Endothelial cell (in vitro differentiated cells): ENCODE data around the gene ERC2. TPM values are rescaled to one million over a fixed set of nuclear protein-coding genes. Genes with fewer than 3 reads are reported as not detected.

Experiments used
- DNase-seq: peaks from one replicate; pipeline ENCODE4 v3.0.0; 2021; ENCODE audit warnings: low spot score
- H3K27ac Mint-ChIP-seq: one replicate; pipeline ENCODE4 v1.8.0; 2021; ENCODE audit warnings: mixed read lengths, inconsistent platforms; ENCODE audit not compliant: unreplicated experiment
- H3K27me3 Mint-ChIP-seq: one replicate; pipeline ENCODE4 v1.8.0; 2021; ENCODE audit warnings: mild to moderate bottlenecking, moderate library complexity, mixed read lengths, inconsistent platforms; ENCODE audit not compliant: unreplicated experiment
- H3K36me3 Mint-ChIP-seq: one replicate; pipeline ENCODE4 v1.8.0; 2021; ENCODE audit warnings: mild to moderate bottlenecking, low read depth, mixed read lengths, inconsistent platforms; ENCODE audit not compliant: unreplicated experiment
- H3K4me1 Mint-ChIP-seq: one replicate; pipeline ENCODE4 v1.8.0; 2021; ENCODE audit warnings: mild to moderate bottlenecking, mixed read lengths, inconsistent platforms; ENCODE audit not compliant: unreplicated experiment
- H3K4me3 Mint-ChIP-seq: one replicate; pipeline ENCODE4 v1.8.0; 2021; ENCODE audit warnings: mild to moderate bottlenecking, mixed read lengths, inconsistent platforms; ENCODE audit not compliant: unreplicated experiment
- H3K9me3 Mint-ChIP-seq: one replicate; pipeline ENCODE4 v1.8.0; 2021; ENCODE audit warnings: mixed read lengths, inconsistent platforms; ENCODE audit not compliant: unreplicated experiment
- total RNA-seq: library from RNA; stranded (reverse); fragmentation: NEBNext Ultra II Directional; extraction: Animal tissue kit (Norgen Biotek cat#: 25700); gene quantifications from one replicate; pipeline ENCODE4 v1.2.1, GENCODE V29; 2021; ENCODE audit not compliant: unreplicated experiment
- TF ChIP-seq, protein P1 (sequence below): fragments of 200-600 bp; sonication (generic); IDR thresholded peaks from one replicate; pipeline ENCODE4 v1.5.0; 2021; ENCODE audit warnings: antibody characterized with exemption; ENCODE audit not compliant: unreplicated experiment

Gene ERC2
- total RNA-seq, 1 donor from 2014 or later = 20.5 TPM

DNA sequence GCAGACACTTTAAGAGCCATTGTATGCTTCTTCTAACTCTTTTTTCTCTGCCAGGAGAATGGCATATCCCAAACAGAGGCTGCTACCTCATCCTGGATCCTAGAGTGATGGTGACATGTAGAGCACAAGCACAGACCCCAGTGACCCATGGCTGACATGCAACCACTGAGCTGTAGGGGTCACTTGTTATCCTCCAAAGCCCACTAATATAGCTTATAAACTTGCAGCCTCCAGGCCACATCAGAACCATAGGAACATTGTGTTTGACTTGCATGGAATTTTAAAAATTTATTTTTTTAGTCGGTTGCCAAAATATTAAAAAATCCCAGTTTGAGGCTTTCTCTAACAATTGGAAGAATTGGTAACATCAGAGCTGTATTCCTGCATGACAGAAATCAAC is 698.2 kb downstream of the ERC2 start:
- TF ChIP-seq, protein P1, sequence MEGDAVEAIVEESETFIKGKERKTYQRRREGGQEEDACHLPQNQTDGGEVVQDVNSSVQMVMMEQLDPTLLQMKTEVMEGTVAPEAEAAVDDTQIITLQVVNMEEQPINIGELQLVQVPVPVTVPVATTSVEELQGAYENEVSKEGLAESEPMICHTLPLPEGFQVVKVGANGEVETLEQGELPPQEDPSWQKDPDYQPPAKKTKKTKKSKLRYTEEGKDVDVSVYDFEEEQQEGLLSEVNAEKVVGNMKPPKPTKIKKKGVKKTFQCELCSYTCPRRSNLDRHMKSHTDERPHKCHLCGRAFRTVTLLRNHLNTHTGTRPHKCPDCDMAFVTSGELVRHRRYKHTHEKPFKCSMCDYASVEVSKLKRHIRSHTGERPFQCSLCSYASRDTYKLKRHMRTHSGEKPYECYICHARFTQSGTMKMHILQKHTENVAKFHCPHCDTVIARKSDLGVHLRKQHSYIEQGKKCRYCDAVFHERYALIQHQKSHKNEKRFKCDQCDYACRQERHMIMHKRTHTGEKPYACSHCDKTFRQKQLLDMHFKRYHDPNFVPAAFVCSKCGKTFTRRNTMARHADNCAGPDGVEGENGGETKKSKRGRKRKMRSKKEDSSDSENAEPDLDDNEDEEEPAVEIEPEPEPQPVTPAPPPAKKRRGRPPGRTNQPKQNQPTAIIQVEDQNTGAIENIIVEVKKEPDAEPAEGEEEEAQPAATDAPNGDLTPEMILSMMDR = no peak
- Mint-ChIP-seq H3K36me3 (no peaks in the 10 kb centered on the region), H3K4me3 (no peak overlapping the region), H3K27ac (no peak overlapping the region), H3K4me1 (peaks cover 7% of the 10 kb centered on the region), H3K27me3 (no peaks in the 10 kb centered on the region), H3K9me3 (no peaks in the 10 kb centered on the region)
- no peak for DNase-seq

DNA sequence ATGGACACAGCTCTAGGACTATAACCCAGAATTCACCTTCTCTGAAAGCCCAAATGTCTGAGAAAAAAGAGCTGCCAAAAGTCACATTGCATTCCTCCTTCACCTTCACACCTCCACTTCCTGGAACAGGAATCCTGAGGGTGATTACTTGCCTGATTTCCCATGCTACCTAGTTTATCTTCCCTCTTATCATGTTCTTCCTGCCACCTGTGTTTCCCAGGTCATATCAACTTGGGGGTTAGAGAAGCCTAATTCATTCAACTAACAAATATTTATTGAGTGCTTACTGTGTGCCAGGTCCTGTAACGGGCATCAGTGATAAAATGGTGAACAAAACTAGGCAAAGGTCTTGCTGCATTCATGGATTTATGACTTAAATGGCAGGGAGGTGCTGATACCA is 701.5 kb downstream of the ERC2 start:
- TF ChIP-seq, protein P1 = no peak
- Mint-ChIP-seq H3K9me3 (no peaks in the 10 kb centered on the region), H3K27me3 (peaks cover 1% of the 10 kb centered on the region), H3K27ac (no peak overlapping the region), H3K4me3 (no peak overlapping the region), H3K4me1 (peaks cover 4% of the 10 kb centered on the region), H3K36me3 (no peaks in the 10 kb centered on the region)
- DNase-seq = no peak

DNA sequence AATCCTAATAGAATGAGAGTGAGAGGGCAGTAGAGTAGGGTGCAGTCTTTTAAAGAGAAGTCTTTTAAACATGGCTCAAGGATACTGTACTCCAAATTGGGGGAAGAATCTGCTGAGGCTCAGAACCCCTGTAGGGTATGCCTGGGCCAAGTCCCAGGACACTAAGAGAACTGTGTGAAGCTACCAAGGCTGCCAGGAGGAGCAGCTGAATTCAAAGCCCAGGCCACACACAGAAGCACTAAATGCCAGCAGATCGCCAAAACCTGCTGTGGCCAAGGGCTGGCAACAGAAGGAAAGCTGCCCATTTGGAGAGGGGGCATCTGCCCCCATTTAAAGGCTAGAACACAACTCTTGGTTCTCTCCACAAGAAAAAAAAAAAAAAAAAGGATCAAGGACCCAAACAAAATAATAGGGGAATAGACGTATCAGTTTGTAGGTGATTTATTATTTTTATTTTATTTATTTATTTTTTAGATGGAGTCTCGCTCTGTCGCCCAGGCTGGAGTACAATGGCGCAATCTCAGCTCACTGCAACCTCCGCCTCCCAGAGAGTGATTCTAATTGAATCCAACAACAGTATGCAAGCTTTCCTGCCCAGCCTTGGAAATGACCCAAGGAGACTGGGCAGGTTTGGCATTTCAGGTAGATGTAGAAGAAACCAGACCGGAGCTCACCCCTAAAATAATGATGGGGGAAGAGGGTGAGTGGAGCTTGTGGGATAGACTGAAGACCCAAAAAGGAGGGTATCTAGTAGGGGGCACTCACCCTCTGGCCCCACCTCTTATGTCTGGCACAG is 702.2 kb downstream of the ERC2 start:
- Mint-ChIP-seq H3K27me3 (peaks cover 1% of the 10 kb centered on the region), H3K27ac (no peak overlapping the region), H3K4me1 (peaks cover 4% of the 10 kb centered on the region), H3K4me3 (no peak overlapping the region), H3K36me3 (no peaks in the 10 kb centered on the region), H3K9me3 (no peaks in the 10 kb centered on the region)
- TF ChIP-seq, protein P1 = no peak
- DNase-seq = no peak

DNA sequence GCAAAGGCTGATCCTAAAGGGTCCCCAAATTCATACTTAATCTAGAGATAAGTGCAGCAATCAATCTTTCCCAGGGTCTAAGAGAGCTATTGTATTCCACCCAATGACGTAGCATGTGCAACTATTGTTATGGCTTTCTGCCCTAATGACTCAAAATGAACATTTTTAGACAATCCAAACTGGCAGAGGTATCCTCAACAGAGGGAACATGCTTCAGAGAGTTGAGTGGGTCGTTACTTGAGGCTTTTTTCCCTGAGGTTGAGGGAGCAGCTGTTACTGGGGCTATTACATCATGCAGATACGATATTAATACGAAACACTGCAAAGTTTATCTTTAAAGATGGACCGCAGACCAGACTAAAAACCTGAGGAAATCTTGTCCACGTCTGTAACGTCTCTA is 702.9 kb downstream of the ERC2 start:
- Mint-ChIP-seq H3K4me1 (peaks cover 4% of the 10 kb centered on the region), H3K27me3 (peaks cover 1% of the 10 kb centered on the region), H3K27ac (no peak overlapping the region), H3K4me3 (no peak overlapping the region), H3K9me3 (no peaks in the 10 kb centered on the region), H3K36me3 (no peaks in the 10 kb centered on the region)
- TF ChIP-seq, protein P1 = no peak
- DNase-seq = no peak

DNA sequence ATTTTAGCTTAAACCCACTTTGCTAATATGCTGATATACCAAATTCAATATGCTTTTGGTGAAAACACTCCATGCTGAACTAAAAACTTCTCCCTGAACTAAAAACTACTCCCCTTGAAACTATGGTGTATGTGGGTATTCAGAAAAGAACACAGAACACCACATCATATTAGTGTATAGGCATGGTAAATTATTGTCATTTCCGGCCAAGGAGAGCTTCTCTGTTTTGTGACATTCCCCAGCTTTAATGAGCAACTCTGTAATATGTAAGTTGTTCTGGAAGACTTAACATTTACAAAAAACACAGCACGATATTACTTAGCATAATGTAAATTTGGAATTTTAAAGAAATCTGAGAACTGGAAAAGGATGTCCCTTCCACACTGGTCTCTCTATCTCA is 711.3 kb downstream of the ERC2 start:
- Mint-ChIP-seq H3K27me3 (no peaks in the 10 kb centered on the region), H3K9me3 (no peaks in the 10 kb centered on the region), H3K27ac (no peak overlapping the region), H3K4me3 (no peak overlapping the region), H3K4me1 (peaks cover 7% of the 10 kb centered on the region), H3K36me3 (no peaks in the 10 kb centered on the region)
- TF ChIP-seq, protein P1 = no peak
- DNase-seq = no peak
